Measurements from ENCODE around the gene SLC34A1. TPM values are rescaled to one million over a fixed set of nuclear protein-coding genes. Genes with fewer than 3 reads are reported as not detected.

Gene SLC34A1
- total and polyA plus RNA-seq, 2 of the 13 experiments (the other 11 are each of a cell fraction or from before 2014, with no cell fraction given): 0.03 to 0.20 TPM

DNA sequence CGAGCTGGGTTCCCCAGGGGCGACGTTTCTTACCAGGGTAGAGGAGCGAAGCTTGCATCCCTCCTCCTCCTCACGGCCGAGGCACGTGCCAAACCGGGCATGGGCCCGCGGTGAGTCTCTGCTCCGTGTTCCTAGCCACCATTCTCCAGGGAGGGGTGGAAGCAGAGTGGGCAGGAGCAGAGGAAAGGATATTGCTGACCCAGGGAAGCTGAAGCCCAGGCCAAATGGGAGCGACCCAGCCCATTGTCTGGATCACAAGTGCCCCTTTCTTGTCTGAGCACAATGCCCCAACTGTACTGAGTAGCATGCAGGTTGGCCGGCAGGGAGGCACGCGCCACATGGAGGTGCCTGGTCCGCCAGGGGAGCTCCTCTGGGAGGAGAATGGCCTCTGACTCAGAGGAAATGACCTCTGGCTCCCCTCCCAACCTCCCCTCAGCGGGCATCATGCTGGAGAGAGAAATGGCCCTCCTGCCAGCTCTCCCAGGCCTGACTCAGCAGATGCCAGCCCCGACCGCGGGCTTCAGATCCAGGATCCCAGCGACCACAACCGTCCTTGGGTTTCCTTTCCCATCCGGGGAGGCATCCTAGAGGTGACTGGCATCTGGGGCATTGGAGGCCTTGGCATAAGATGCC is 63.5 kb downstream of the SLC34A1 start (continued):
- TF ChIP-seq MIER2 (CRISPR knock-in tag; IDR thresholded peaks at IDR 0.05) (no peak), HES4 (CRISPR knock-in tag; IDR thresholded peaks at IDR 0.05; ENCODE audit: borderline replicate concordance) (peak; percentile 21; the same call in 1 of the 2 replicates), ZNF383 (CRISPR knock-in tag; IDR thresholded peaks at IDR 0.05; ENCODE audit: borderline replicate concordance) (no peak), ZNF660 (CRISPR knock-in tag; IDR thresholded peaks at IDR 0.05; ENCODE audit: borderline replicate concordance, low read depth) (no peak), ZNF101 (CRISPR knock-in tag; IDR thresholded peaks at IDR 0.05; ENCODE audit: borderline replicate concordance, low read depth) (peak; percentile 71; the same call in 1 of the 2 replicates), ATF1 (CRISPR knock-in tag; IDR thresholded peaks at IDR 0.05) (no peak), ZNF484 (CRISPR knock-in tag; IDR thresholded peaks at IDR 0.05; ENCODE audit: borderline replicate concordance, low read depth) (no peak), GABPA (IDR thresholded peaks at IDR 0.05; ENCODE audit: low read depth, low read length) (no peak), GABPA (CRISPR knock-in tag; IDR thresholded peaks at IDR 0.05; ENCODE audit: low read depth) (peak; percentile 29; the same call in 1 of the 2 replicates), JUNB (CRISPR knock-in tag; IDR thresholded peaks at IDR 0.05; ENCODE audit: borderline replicate concordance) (peak; percentile 46; the same call in 1 of the 2 replicates)
- TF ChIP-seq, protein P1, sequence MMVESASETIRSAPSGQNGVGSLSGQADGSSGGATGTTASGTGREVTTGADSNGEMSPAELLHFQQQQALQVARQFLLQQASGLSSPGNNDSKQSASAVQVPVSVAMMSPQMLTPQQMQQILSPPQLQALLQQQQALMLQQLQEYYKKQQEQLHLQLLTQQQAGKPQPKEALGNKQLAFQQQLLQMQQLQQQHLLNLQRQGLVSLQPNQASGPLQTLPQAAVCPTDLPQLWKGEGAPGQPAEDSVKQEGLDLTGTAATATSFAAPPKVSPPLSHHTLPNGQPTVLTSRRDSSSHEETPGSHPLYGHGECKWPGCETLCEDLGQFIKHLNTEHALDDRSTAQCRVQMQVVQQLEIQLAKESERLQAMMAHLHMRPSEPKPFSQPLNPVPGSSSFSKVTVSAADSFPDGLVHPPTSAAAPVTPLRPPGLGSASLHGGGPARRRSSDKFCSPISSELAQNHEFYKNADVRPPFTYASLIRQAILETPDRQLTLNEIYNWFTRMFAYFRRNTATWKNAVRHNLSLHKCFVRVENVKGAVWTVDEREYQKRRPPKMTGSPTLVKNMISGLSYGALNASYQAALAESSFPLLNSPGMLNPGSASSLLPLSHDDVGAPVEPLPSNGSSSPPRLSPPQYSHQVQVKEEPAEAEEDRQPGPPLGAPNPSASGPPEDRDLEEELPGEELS (CRISPR knock-in tag; IDR thresholded peaks at IDR 0.05): 0 out of 2 replicates have a peak, but pooled peaks have one; percentile 22
- TF ChIP-seq, protein P2, sequence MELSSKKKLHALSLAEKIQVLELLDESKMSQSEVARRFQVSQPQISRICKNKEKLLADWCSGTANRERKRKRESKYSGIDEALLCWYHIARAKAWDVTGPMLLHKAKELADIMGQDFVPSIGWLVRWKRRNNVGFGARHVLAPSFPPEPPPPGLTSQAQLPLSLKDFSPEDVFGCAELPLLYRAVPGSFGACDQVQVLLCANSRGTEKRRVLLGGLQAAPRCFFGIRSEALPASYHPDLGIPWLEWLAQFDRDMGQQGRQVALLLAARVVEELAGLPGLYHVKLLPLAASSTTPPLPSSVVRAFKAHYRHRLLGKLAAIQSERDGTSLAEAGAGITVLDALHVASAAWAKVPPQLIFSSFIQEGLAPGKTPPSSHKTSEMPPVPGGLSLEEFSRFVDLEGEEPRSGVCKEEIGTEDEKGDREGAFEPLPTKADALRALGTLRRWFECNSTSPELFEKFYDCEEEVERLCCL (CRISPR knock-in tag; IDR thresholded peaks at IDR 0.05; ENCODE audit: borderline replicate concordance): no peak
- TF ChIP-seq, protein P3, sequence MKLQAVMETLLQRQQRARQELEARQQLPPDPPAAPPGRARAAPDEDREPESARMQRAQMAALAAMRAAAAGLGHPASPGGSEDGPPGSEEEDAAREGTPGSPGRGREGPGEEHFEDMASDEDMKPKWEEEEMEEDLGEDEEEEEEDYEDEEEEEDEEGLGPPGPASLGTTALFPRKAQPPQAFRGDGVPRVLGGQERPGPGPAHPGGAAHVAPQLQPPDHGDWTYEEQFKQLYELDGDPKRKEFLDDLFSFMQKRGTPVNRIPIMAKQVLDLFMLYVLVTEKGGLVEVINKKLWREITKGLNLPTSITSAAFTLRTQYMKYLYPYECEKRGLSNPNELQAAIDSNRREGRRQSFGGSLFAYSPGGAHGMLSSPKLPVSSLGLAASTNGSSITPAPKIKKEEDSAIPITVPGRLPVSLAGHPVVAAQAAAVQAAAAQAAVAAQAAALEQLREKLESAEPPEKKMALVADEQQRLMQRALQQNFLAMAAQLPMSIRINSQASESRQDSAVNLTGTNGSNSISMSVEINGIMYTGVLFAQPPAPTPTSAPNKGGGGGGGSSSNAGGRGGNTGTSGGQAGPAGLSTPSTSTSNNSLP (IDR thresholded peaks at IDR 0.05; ENCODE audit: low read depth, low read length): no peak
- TF ChIP-seq, protein P4, sequence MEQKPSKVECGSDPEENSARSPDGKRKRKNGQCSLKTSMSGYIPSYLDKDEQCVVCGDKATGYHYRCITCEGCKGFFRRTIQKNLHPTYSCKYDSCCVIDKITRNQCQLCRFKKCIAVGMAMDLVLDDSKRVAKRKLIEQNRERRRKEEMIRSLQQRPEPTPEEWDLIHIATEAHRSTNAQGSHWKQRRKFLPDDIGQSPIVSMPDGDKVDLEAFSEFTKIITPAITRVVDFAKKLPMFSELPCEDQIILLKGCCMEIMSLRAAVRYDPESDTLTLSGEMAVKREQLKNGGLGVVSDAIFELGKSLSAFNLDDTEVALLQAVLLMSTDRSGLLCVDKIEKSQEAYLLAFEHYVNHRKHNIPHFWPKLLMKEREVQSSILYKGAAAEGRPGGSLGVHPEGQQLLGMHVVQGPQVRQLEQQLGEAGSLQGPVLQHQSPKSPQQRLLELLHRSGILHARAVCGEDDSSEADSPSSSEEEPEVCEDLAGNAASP (CRISPR knock-in tag; IDR thresholded peaks at IDR 0.05; ENCODE audit: borderline replicate concordance): peak; percentile 37; the same call in 1 of the 2 replicates
- TF ChIP-seq, protein P5, sequence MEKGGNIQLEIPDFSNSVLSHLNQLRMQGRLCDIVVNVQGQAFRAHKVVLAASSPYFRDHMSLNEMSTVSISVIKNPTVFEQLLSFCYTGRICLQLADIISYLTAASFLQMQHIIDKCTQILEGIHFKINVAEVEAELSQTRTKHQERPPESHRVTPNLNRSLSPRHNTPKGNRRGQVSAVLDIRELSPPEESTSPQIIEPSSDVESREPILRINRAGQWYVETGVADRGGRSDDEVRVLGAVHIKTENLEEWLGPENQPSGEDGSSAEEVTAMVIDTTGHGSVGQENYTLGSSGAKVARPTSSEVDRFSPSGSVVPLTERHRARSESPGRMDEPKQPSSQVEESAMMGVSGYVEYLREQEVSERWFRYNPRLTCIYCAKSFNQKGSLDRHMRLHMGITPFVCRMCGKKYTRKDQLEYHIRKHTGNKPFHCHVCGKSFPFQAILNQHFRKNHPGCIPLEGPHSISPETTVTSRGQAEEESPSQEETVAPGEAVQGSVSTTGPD (CRISPR knock-in tag; IDR thresholded peaks at IDR 0.05): peak; percentile 73; the same call in 1 of the 2 replicates
- TF ChIP-seq, protein P6, sequence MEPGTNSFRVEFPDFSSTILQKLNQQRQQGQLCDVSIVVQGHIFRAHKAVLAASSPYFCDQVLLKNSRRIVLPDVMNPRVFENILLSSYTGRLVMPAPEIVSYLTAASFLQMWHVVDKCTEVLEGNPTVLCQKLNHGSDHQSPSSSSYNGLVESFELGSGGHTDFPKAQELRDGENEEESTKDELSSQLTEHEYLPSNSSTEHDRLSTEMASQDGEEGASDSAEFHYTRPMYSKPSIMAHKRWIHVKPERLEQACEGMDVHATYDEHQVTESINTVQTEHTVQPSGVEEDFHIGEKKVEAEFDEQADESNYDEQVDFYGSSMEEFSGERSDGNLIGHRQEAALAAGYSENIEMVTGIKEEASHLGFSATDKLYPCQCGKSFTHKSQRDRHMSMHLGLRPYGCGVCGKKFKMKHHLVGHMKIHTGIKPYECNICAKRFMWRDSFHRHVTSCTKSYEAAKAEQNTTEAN (CRISPR knock-in tag; conservative IDR thresholded peaks at IDR 0.05): no peak
